Glomerular visceral epithelial cell (primary cell): Measurements from ENCODE around the gene ROPN1B.
"Not testable (repeated sequence)": the region's sequence is repeated elsewhere in the genome, so short reads cannot be mapped to it uniquely, and the experiment has no call there.

Experiments used
- DNase-seq: peaks from one replicate; pipeline ENCODE4 v3.0.0-alpha.2; 2016; ENCODE audit errors: extremely low spot score

ROPN1B gene

GRCh38 chr3:125958511-125959316, 10.3 kb upstream of the ROPN1B start:
- no peak for DNase-seq

GRCh38 chr3:125959317-125960065, 9.5 kb upstream of the ROPN1B start:
- DNase-seq, result no peak

GRCh38 chr3:125960066-125960424, 8.9 kb upstream of the ROPN1B start:
- DNase-seq, result no peak

GRCh38 chr3:125960456-125961288, 8.3 kb upstream of the ROPN1B start:
- DNase-seq, result no peak

GRCh38 chr3:125961289-125961589, 7.7 kb upstream of the ROPN1B start:
- no peak for DNase-seq

GRCh38 chr3:125963834-125964233, 5.1 kb upstream of the ROPN1B start:
- not testable (repeated sequence) for DNase-seq

GRCh38 chr3:125965505-125965904, 3.5 kb upstream of the ROPN1B start:
- DNase-seq, result no peak

- DNase-seq, result no peak
Measured at GRCh38 chr3:125967156-125967555, 1.8 kb upstream of the ROPN1B start.

- not testable (repeated sequence) for DNase-seq
Measured at GRCh38 chr3:125968121-125968520, 857 bp upstream of the ROPN1B start.

GRCh38 chr3:125971997-125972944, 3.3 kb downstream of the ROPN1B start:
- peak; percentile 39 for DNase-seq

GRCh38 chr3:125975245-125976002, 6.4 kb downstream of the ROPN1B start:
- DNase-seq, result not testable (repeated sequence)

- DNase-seq, result peak; percentile 15
Measured at GRCh38 chr3:125976003-125976390, 7.0 kb downstream of the ROPN1B start.

GRCh38 chr3:125977104-125977503, 8.1 kb downstream of the ROPN1B start:
- DNase-seq, result not testable (repeated sequence)

- DNase-seq, result not testable (repeated sequence)
Measured at GRCh38 chr3:125984951-125985350, 16.0 kb downstream of the ROPN1B start.

- peak; percentile 86 for DNase-seq
Measured at GRCh38 chr3:125990253-125990970, 21.4 kb downstream of the ROPN1B start.

GRCh38 chr3:125996751-125997150, 27.8 kb downstream of the ROPN1B start:
- not testable (repeated sequence) for DNase-seq

- no peak for DNase-seq
Measured at GRCh38 chr3:126002189-126002588, 33.2 kb downstream of the ROPN1B start.

GRCh38 chr3:126003447-126004190, 34.6 kb downstream of the ROPN1B start:
- DNase-seq, result no peak

- no peak for DNase-seq
Measured at GRCh38 chr3:126004217-126004616, 35.2 kb downstream of the ROPN1B start.
